ENCODE measurements around the gene HOXC9. TPM values are rescaled to one million over a fixed set of nuclear protein-coding genes. Genes with fewer than 3 reads are reported as not detected.

Gene HOXC9
- total and polyA plus RNA-seq, 8 donors, result 0.08 TPM; not detected in 7

GRCh38 chr12:54024127-54024526, 24.2 kb downstream of the HOXC9 start:
- peaks cover 7 to 100% (median 98%) of the 10 kb centered on the region in 3 donors for H3K27me3 ChIP-seq
- peaks cover 5 to 21% (median 15%) of the 10 kb centered on the region in 4 donors for H3K4me1 ChIP-seq
- TF ChIP-seq POLR2AphosphoS5 (IDR thresholded peaks at IDR 0.05) (no peak), EP300 (IDR thresholded peaks at IDR 0.05) (no peak), CTCF (IDR thresholded peaks at IDR 0.05) (no peak), POLR2A (IDR thresholded peaks at IDR 0.05) (no peak)
- H3K36me3 ChIP-seq, result no peaks in the 10 kb centered on the region
- H3K4me3 ChIP-seq, result no peak overlapping the region
- no peaks in the 10 kb centered on the region for H3K9me3 ChIP-seq
- WGBS, 5 donors, result 20 to 35% (median 25%) methylated on average over 17 of the region's 17 CpGs
- no peak overlapping the region for H3K27ac ChIP-seq
- DNase-seq, result no peak
- intact Hi-C loops (cut with DNase I; ENCODE audit: low total_unique reads), result no loop called here

GRCh38 chr12:54024581-54025305, 24.8 kb downstream of the HOXC9 start:
- H3K9me3 ChIP-seq, result no peaks in the 10 kb centered on the region
- intact Hi-C loops (cut with DNase I; ENCODE audit: low total_unique reads), result loop anchor here (5.0 kb wide), 1 partner anchor 168 kb away; no protein-coding TSS in a partner anchor
- no peak overlapping the region for H3K27ac ChIP-seq
- no peaks in the 10 kb centered on the region for H3K36me3 ChIP-seq
- WGBS, 5 donors, result 30 to 41% (median 41%) methylated on average over 5 of the region's 5 CpGs
- H3K27me3 ChIP-seq, result peaks cover 3 to 100% (median 98%) of the 10 kb centered on the region in 3 donors
- no peak overlapping the region for H3K4me3 ChIP-seq
- peaks cover 0 to 21% (median 13%) of the 10 kb centered on the region in 4 donors for H3K4me1 ChIP-seq
- no peak for DNase-seq
- TF ChIP-seq EP300 (IDR thresholded peaks at IDR 0.05) (no peak), POLR2A (IDR thresholded peaks at IDR 0.05) (no peak), POLR2AphosphoS5 (IDR thresholded peaks at IDR 0.05) (no peak), CTCF (IDR thresholded peaks at IDR 0.05) (no peak)

GRCh38 chr12:54025499-54026405, 25.8 kb downstream of the HOXC9 start:
- Histone ChIP-seq H3K27ac (no peak overlapping the region), H3K4me1 (peaks cover 0 to 21% (median 11%) of the 10 kb centered on the region in 4 donors), H3K36me3 (no peaks in the 10 kb centered on the region), H3K27me3 (peaks cover 3 to 100% (median 98%) of the 10 kb centered on the region in 3 donors), H3K9me3 (no peaks in the 10 kb centered on the region), H3K4me3 (no peak overlapping the region)
- intact Hi-C loops (cut with DNase I; ENCODE audit: low total_unique reads), result loop anchor here (5.0 kb wide), 1 partner anchor 167 kb away; no protein-coding TSS in a partner anchor
- WGBS, 5 donors, result 24 to 33% (median 27%) methylated on average over 7 of the region's 7 CpGs
- no peak for TF ChIP-seq EP300 (IDR thresholded peaks at IDR 0.05)
- TF ChIP-seq POLR2AphosphoS5 (IDR thresholded peaks at IDR 0.05), result no peak
- no peak for TF ChIP-seq POLR2A (IDR thresholded peaks at IDR 0.05)
- no peak for TF ChIP-seq CTCF (IDR thresholded peaks at IDR 0.05)
- no peak for DNase-seq

Measured in stomach (tissue), 9 donors.